Heart left ventricle (tissue), 16 donors: ENCODE results near the gene LPO. TPM values are rescaled to one million over a fixed set of nuclear protein-coding genes. Genes with fewer than 3 reads are reported as not detected.

ENCODE experiments used
- ATAC-seq, 4 donors: fragments of 200-7000 bp; cut with Tn5 transposase; one replicate each; pipeline ENCODE4 v1.9.1; 2020 to 2022; ENCODE audit warnings: moderate library complexity in 4 of 4, mild to moderate bottlenecking in 3 of 4, moderate number of reproducible peaks in 1 of 4
- DNase-seq, 5 donors: peaks; one replicate each; pipeline ENCODE4 v3.0.0-alpha.2; 2020
- H3K27ac ChIP-seq, 12 donors: fragments of 200-600 bp; sonication (generic) in 4 of 12; one replicate each; pipeline versions ENCODE4 v1.5.0 to v1.8.0; 2016 to 2022; ENCODE audit warnings: mild to moderate bottlenecking in 2 of 12
- H3K27me3 ChIP-seq, 9 donors: fragments of 200-600 bp; sonication (generic) in 2 of 9; one replicate each; pipeline versions ENCODE4 v1.5.1 to v1.8.0; 2016 to 2022; ENCODE audit warnings: mild to moderate bottlenecking in 3 of 9
- H3K36me3 ChIP-seq, 9 donors: fragments of 200-600 bp; sonication (generic) in 2 of 9; one replicate each; pipeline versions ENCODE4 v1.5.0 to v1.8.0; 2018 to 2022; ENCODE audit warnings: mild to moderate bottlenecking in 2 of 9
- H3K4me1 ChIP-seq, 12 donors: fragments of 200-600 bp; sonication (generic) in 4 of 12; one replicate each; pipeline versions ENCODE4 v1.5.0 to v1.8.0; 2016 to 2022; ENCODE audit warnings: mild to moderate bottlenecking in 3 of 12
- H3K4me3 ChIP-seq, 12 donors: fragments of 200-600 bp; sonication (generic) in 4 of 12; one replicate each; pipeline versions ENCODE4 v1.5.0 to v1.8.0; 2017 to 2022; ENCODE audit warnings: mild to moderate bottlenecking in 9 of 12, moderate library complexity in 4 of 12
- H3K9me3 ChIP-seq, 12 donors: fragments of 200-600 bp; sonication (generic) in 4 of 12; one replicate each; pipeline versions ENCODE4 v1.5.0 to v1.8.0; 2016 to 2022; ENCODE audit warnings: mild to moderate bottlenecking in 1 of 12
- POLR2A ChIP-seq, 2 donors: fragments of 450-650 bp; IDR thresholded peaks; one replicate each; pipeline ENCODE4 v1.6.1; 2017; ENCODE audit warnings: antibody characterized with exemption in 2 of 2, mild to moderate bottlenecking in 2 of 2, moderate library complexity in 2 of 2
- WGBS, 4 donors: extraction: QIAGEN DNeasy Blood & Tissue Kit in 2 of 4; methylation state at CpG; one replicate each; pipeline versions ENCODE4 v1.1.5 to v1.1.7; 2013 to 2018; 5-methylcytosine and 5-hydroxymethylcytosine counted together
- intact Hi-C, 10 donors: fragments of 100-400 bp; cut with DNase I; formaldehyde crosslinking; loops; one replicate each; pipeline versions ENCODE4 v1.11.1 to v1.14.2; 2022
- polyA plus RNA-seq, 2 donors: library from polyadenylated mRNA; stranded (reverse); fragments of 200-250 nt; gene quantifications; one replicate each; pipeline ENCODE4 v1.2.3, GENCODE V29; 2013
- total RNA-seq, 9 donors: library from RNA; depleted of rRNA in 2 of 9; stranded (reverse); fragments of >200 nt in 2 of 9; fragmentation: NEBNext Ultra II Directional in 3 of 9; extraction: Animal tissue kit (Norgen Biotek cat#: 25700) in 3 of 9; gene quantifications; one replicate each; pipeline versions ENCODE4 v1.1.0 to v1.2.4, GENCODE V29; 2016 to 2023
- TF ChIP-seq, protein P1 (sequence below), 12 donors: fragments of 200-600 bp; sonication (generic) in 4 of 12; IDR thresholded peaks; one replicate each; pipeline versions ENCODE4 v1.5.0 to v1.8.0; 2018 to 2022; ENCODE audit warnings: antibody characterized with exemption in 12 of 12, mild to moderate bottlenecking in 5 of 12
- donor health status: ischemic (EF 13 %, LVEDD 7.1; RV severe dilation, severe dysfunction).
- donor health status: healthy with polysubstance abuse.
- donor health status: DM: no; HTN: yes; CAD: no.
- donor health status: DM: no; HTN: no; CAD: no.
- donor health status: ischemic (EF 25% LVEDD 6.9; RV normal size, moderate dysfunction).
- donor health status: ischemic (EF 25% LVEDD 5.7; RV mildly dilated, moderate dysfunction).
- donor health status: healthy.
- donor health status: DM: yes; HTN: yes; CAD: no.
- donor health status: ischemic (EF 35%, LVEDD 5.7; RV mildly dilated, moderate dysfunction).
- donor health status: nonischemic (EF 11% LVEDD 7.7; RV severe dilation, severe dysfunction).
- donor health status: DM: yes; HTN: yes; CAD: no.
- donor health status: PGD.
- donor health status: ischemic (EF 29% LVEDD 5.4; RV normal size, mild dysfunction).
- donor health status: nonischemic (EF 23%, LVEDD 6.1; RV moderate dilation, normal function).

LPO gene
- total and polyA plus RNA-seq, 11 donors = not detected

DNA sequence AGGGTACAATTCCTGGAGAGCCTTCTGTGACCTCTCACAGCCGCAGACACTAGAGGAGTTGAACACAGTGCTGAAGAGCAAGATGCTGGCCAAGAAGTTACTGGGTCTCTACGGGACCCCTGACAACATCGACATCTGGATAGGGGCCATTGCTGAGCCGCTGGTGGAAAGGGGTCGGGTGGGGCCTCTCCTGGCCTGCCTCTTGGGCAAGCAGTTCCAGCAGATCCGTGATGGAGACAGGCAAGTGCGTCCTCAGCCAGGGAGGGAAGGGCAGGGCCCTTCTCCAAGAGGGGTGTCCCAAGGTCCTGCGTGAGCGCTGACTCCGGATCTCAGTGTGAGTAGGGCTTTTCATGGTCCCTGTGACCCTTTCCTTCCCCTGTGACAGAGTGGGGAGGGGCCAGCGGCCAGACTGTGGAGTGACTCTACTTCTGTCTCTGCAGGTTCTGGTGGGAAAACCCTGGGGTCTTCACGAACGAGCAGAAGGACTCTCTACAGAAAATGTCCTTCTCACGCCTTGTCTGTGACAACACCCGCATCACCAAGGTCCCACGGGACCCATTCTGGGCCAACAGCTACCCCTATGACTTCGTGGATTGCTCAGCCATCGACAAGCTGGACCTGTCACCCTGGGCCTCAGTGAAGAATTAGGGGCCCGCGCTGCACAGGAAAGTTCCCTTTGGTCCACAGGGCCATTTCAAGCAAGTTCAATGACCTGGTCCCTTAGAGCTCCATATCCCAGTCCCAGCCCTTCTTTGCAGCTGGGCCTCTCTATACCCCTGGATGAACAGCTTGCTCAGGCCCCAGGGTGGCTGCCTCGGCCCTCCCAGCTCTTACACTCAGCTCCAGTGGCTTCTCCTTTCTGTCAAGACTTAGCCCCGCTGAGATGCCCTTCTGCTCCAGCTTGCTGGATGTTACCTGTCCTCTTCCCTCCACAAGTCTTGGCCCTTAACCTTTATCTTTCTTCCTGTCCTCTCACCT is 29.3 kb downstream of the LPO start:
- peak in 1 of 5 donors; percentile 9 for DNase-seq
- Histone ChIP-seq H3K4me1 (no peaks in the 10 kb centered on the region), H3K36me3 (no peaks in the 10 kb centered on the region), H3K27me3 (peaks cover 0 to 56% (median 19%) of the 10 kb centered on the region in 9 donors), H3K27ac (no peak overlapping the region), H3K4me3 (no peak overlapping the region), H3K9me3 (no peaks in the 10 kb centered on the region)
- TF ChIP-seq, protein P1, sequence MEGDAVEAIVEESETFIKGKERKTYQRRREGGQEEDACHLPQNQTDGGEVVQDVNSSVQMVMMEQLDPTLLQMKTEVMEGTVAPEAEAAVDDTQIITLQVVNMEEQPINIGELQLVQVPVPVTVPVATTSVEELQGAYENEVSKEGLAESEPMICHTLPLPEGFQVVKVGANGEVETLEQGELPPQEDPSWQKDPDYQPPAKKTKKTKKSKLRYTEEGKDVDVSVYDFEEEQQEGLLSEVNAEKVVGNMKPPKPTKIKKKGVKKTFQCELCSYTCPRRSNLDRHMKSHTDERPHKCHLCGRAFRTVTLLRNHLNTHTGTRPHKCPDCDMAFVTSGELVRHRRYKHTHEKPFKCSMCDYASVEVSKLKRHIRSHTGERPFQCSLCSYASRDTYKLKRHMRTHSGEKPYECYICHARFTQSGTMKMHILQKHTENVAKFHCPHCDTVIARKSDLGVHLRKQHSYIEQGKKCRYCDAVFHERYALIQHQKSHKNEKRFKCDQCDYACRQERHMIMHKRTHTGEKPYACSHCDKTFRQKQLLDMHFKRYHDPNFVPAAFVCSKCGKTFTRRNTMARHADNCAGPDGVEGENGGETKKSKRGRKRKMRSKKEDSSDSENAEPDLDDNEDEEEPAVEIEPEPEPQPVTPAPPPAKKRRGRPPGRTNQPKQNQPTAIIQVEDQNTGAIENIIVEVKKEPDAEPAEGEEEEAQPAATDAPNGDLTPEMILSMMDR (IDR thresholded peaks at IDR 0.05) = no peak
- no peak for TF ChIP-seq POLR2A (IDR thresholded peaks at IDR 0.05)
- intact Hi-C loops = no loop called here
- 78 to 86% (median 80%) methylated on average over 14 to 22 of the region's 22 CpGs for WGBS, 4 donors
- no peak for ATAC-seq

DNA sequence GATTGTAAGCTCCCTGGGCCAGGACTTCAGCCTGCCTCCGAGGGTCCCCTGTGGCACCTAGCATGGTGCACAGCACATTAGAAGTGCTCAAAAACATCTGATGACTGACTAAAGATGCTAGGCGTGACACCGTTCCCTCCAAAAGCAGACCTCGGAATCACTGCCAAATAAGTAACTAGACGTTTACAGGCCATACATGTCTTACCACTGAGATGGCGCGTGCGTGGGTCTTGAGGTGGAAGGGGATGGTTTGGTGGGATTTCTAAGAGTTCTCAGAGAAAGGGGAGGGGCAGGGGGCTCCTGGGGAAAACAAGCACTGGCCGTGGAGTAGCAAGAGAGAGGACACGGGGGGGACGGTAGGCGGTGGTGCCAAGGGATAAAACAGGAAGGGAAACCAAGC is 29.9 kb downstream of the LPO start:
- Histone ChIP-seq H3K9me3 (no peaks in the 10 kb centered on the region), H3K4me3 (no peak overlapping the region), H3K36me3 (no peaks in the 10 kb centered on the region), H3K4me1 (no peaks in the 10 kb centered on the region), H3K27me3 (peaks cover 0 to 50% (median 17%) of the 10 kb centered on the region in 9 donors), H3K27ac (no peak overlapping the region)
- ATAC-seq (no peak), DNase-seq (peak in 1 of 5 donors; percentile 15)
- TF ChIP-seq, protein P1 (IDR thresholded peaks at IDR 0.05) = no peak
- 78 to 86% (median 83%) methylated on average over 12 of the region's 12 CpGs for WGBS, 4 donors
- intact Hi-C loops = no loop called here

DNA sequence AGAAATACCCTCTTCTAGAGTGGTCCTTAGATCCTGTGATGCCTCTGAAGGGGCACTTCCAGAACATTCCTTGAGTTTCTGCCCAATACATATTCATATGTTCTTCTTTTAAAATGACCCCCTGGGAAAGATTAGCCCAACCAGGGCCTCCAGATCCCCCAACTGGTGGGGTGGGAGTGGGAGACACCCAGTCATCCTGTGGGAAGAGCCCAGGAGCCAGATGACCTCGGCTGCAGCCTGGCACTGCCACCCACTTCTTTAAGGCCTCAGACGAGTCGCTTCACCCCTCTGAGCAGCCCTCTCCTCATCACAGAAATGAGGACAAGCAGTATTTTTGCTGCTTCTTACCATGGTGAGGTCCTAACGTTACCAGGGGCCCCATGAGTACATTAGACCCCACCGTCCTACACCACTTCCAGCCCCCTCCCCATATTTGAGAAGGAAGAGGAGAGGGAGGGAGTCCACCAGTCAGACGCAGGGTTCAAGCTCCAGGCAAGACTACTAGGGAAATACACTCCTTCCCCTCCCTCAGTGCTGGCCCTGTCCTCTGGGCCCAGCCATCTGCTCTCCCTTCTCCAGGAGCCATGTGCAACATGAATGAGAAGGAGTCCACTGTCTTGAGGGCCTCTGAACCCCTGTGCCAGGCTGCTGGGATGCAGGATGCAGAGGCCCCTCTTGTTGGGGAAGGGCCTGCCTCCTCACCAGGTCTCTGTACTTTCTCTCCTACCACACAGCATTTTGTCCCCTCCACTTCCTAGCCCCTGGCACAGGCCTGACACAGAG is 30.6 kb downstream of the LPO start:
- ATAC-seq = no peak
- TF ChIP-seq, protein P1 (IDR thresholded peaks at IDR 0.05) = no peak
- no peak for TF ChIP-seq POLR2A (IDR thresholded peaks at IDR 0.05)
- Histone ChIP-seq H3K27ac (no peak overlapping the region), H3K27me3 (peaks cover 0 to 44% (median 13%) of the 10 kb centered on the region in 9 donors), H3K9me3 (no peaks in the 10 kb centered on the region), H3K36me3 (no peaks in the 10 kb centered on the region), H3K4me1 (no peaks in the 10 kb centered on the region), H3K4me3 (no peak overlapping the region)
- 62 to 85% (median 73%) methylated on average over 6 of the region's 6 CpGs for WGBS, 4 donors
- peak in 1 of 5 donors; percentile 4 for DNase-seq
- intact Hi-C loops = no loop called here
